DMS153 (cell line): ENCODE results near the gene HAUS5.
A peak's percentile ranks its signal among the peaks of the same experiment; 100 is the strongest.

Experiments used
- DNase-seq: peaks from one replicate; lab custom pipeline; 2025; lab: John Stamatoyannopoulos, UW

Gene HAUS5

DNA sequence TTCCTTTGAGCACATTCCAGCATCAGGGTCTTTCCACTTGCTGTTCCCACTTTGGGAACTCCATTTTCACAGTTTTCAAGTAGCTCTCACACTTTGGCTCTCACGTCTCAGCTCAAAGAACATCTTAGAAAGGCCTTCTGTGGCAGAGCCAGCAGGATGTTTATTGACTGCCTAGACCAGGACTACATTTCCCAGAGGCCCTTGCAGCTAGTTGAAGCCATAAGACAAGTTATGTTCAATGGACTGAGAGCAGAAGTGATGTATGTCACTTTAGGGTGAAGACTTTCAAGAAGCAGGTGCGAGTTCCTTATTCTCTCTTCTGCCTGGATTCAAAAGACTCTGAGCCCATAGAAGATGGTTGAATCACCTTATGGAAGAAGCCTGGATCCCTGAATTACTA is 4.3 kb upstream of the HAUS5 start:
- no peak for DNase-seq

DNA sequence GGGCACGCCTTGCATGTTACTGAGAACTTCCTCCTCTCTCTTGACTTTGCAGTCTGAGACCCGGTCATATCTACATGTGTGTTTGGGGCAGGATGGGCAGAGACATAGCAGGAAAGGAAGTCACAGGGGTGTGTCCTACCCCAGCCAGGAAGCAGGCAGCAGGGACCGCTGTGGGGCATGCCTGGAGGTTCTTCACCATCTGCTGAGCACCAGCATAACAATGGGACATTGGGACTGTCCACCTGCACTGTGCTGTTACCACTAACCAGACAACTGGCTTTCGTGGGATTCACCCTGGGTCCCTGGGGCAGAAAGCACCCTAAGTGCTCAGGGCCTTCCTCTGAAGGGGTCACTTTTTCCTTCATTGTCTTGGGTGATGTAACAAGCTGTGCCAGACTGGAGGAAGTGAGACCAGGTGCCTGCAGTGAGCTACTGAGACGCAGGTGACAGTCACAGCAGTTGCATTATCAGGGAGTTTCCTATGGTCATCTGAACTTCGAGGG is 2.6 kb upstream of the HAUS5 start:
- DNase-seq: no peak

DNA sequence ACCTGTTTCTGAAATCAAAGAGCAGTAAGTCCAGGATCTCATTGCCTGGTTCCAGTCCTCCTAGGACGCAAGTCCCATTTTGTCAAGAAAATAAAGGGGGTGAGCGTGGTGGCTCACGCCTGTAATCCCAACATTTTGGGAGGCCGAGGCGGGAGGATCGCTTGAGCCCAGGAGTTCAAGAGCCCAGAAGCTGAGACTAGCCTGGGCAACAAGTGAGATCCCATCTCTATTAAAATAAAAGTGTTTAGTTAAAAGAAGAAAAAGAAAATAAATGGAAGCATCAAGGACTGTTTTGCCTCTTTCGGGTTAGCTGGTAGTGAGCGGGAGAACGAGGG is 344 bp upstream of the HAUS5 start:
- DNase-seq: no peak

DNA sequence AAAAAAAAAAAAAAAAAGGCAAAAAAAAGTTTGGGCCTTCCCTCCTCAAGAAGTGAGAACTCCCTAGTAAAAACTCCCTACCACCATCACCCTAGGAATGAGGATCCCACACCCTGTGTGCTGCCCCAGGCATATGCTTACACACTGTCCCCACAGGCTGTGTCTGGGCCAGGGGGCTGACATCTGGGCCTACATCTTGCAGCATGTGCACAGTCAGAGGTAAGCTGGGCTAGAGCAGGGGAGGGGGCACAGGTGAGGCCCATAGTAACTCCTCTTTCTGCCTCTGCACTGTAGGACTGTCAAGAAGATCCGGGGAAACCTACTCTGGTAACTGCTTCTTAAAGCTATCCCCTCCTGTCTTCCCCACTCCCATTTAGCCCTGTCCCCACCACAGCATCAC is 1.0 kb downstream of the HAUS5 start:
- no peak for DNase-seq

DNA sequence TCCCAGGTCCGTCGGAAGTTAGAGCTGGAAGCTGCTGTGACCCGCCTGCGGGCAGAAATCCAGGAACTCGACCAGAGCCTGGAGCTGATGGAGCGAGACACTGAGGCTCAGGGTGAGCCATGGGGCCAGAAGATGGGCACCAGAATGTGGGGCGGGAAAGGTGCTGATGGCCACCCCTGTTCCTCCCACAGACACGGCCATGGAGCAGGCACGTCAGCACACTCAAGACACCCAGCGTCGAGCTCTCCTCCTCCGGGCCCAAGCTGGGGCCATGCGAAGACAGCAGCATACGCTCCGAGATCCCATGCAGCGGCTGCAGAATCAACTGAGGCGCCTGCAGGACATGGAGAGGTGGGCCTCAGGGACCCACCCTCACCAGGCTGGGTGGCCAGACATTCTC is 2.5 kb downstream of the HAUS5 start:
- DNase-seq: no peak

DNA sequence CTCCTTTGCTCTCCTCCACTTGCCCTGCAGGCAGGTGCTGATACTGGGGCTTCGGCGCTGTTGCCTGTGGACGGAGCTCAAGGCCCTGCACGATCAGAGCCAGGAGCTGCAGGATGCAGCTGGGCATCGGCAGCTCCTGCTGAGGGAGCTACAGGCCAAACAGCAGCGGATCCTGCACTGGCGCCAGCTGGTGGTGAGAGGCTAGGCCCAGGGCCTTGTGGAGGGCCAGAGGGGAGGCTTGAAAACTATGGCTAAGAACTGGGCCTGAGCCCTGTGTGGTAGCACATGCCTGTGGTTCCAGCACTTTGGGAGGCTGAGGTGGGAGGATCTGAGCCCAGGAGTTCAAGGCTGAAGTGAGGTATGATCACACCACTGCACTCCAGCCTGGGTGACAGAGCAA is 6.3 kb downstream of the HAUS5 start:
- DNase-seq: no peak

DNA sequence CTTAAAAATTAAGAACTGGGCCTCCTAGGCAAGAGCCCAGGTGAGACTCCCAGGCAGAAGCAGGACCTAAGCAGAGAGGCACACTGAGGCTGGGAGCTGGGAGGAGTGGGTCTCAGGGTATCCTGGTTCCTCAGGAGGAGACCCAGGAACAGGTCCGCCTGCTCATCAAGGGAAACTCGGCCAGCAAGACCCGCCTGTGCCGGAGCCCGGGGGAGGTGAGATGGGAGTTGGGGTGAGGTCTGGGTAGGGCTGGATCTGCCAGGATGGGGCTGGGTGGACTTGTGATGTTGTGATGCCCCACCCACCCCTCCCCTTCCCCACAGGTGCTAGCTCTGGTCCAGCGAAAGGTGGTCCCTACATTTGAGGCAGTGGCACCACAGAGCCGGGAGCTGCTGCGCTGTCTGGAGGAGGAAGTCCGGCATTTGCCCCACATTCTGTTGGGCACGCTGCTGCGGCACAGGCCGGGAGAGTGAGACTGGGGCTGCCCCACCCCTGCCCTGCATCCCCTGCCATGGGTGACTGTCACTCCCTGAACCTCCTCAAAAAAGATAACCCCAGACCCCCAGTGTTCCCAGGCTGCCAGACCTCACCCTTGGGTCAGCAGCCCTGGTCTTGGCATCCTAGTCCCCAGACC is 6.9 kb downstream of the HAUS5 start:
- DNase-seq: no peak

- no peak for DNase-seq
Measured at GRCh38 chr19:35620001-35620400, 7.5 kb downstream of the HAUS5 start.

- DNase-seq: no peak
Measured at GRCh38 chr19:35621708-35622107, 9.2 kb downstream of the HAUS5 start.

GRCh38 chr19:35622750-35623149 is 10.2 kb downstream of the HAUS5 start:
- no peak for DNase-seq

GRCh38 chr19:35623327-35624010 is 10.9 kb downstream of the HAUS5 start:
- DNase-seq: no peak

DNA sequence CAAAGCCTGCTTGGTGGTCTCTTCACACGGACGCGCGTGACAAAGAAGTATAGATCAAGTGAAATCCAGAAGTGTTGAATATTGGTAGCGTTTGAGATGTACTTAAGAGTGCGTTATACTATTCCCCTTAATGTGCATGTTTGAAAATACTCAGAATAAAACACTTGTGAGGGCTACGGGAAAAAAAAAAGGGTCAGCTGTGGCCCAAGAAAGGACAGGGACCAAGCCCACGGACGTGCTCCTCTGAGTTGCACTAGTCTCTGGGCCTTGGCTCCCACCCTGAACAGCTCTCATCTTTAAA is 15.7 kb downstream of the HAUS5 start:
- no peak for DNase-seq

- peak; percentile 97 for DNase-seq
Measured at GRCh38 chr19:35628565-35629331, 16.2 kb downstream of the HAUS5 start, which contains the start of gene RBM42. Gene RBM42 (plus strand): TSS chr19:35629036. CDS start chr19:35629154, 118 bp downstream.

DNA sequence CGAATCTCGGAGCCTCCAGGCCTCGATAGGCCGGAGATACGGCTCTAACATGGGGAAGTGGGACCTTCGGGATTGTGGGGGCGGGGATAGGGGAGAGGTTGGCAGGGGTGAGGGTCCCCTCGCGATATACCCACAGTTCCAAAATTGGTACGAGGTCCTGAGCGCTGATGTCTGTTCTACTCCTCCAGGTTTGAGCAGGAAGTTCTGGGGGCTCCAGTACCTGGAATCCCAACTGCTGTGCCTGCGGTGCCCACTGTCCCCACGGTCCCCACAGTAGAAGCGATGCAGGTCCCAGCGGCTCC is 16.7 kb downstream of the HAUS5 start:
- no peak for DNase-seq

DNA sequence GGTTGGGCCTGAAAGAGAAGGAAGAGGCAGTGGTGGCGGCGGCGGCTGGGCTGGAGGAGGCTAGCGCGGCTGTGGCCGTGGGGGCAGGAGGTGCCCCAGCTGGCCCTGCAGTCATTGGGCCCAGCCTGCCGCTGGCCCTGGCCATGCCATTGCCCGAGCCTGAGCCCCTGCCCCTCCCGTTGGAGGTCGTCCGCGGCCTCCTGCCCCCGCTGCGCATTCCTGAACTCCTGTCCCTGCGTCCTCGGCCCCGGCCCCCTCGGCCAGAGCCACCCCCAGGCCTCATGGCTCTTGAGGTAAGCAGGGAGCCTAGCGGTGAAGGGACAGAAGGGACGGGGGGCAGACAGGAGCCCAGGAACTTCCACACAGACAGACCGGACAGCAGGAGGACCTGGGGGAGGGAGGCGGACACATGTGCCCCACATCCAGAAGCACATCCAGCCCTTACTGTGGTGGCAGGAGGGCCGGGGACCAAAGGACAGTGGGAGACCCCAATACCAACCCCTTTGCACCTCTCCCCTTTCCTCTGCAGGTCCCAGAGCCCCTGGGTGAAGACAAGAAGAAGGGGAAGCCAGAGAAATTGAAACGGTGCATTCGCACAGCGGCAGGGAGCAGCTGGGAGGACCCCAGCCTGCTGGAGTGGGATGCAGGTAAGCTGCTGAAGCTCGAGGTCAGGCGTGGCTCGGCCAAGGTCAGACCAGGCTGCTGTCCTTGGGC is 21.3 kb downstream of the HAUS5 start:
- no peak for DNase-seq

DNA sequence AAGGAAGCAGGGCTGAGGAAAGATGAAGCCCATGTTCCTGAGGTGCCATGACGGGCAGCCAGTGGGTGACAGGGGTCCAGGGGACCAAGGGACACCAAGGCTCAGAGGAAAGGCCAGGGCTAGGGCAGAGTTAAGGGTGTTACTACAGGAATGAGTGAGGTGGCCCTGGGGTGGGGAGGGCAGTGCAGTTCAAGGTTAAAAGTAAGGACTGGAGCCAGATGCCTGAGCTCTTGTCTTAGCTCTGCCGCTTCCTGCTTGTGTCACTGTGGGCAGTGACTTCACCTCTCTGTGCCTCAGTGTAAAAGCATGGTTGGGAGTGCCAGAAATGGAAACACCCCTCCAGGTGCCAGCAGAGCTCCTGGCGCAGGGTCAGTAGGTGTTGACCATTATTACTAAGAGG is 24.1 kb downstream of the HAUS5 start:
- DNase-seq: no peak

DNA sequence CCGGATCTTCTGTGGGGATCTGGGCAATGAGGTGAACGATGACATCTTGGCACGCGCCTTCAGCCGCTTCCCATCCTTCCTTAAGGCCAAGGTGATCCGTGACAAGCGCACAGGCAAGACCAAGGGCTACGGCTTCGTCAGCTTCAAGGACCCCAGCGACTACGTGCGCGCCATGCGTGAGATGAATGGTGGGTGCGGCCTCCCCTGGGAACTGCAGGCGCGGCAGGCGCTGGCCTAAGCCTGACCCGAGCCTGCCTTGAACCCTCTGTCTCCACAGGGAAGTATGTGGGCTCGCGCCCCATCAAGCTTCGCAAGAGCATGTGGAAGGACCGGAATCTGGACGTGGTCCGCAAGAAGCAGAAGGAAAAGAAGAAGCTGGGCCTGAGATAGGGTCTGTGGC is 24.6 kb downstream of the HAUS5 start:
- DNase-seq: no peak

DNA sequence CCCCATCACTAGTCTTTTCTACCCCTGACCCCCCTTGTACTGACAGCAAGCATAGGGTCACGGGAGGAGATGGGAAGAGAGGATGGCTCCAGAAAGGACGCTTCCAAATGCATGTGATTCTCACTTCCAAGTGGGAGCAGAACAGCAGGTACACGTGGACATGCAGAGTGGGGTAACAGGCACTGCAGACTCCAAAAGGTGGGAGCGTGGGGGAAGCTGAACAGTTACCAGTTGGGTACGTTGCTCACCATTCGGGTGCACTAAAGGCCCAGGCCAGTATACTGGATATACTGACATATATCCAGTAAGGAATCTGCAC is 26.7 kb downstream of the HAUS5 start:
- no peak for DNase-seq

DNA sequence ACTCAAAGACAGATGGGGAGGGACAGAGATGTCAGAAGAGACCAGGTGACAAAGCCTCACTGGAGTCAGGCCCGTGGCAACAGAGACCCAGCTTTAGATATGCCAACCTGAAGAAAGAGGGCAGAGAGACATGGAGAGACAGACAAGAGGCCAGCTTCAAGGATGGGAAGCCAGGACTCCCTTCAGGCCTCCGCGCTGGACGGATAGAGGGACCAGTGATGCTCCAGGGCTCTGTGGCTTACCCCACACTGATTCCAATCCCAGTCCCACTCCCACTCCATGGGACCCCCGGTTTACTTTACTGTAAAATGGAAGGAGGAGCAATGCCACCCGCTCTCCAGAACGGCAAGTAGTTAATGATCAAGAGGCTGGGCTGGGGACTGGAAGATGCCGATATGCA is 27.3 kb downstream of the HAUS5 start:
- no peak for DNase-seq

DNA sequence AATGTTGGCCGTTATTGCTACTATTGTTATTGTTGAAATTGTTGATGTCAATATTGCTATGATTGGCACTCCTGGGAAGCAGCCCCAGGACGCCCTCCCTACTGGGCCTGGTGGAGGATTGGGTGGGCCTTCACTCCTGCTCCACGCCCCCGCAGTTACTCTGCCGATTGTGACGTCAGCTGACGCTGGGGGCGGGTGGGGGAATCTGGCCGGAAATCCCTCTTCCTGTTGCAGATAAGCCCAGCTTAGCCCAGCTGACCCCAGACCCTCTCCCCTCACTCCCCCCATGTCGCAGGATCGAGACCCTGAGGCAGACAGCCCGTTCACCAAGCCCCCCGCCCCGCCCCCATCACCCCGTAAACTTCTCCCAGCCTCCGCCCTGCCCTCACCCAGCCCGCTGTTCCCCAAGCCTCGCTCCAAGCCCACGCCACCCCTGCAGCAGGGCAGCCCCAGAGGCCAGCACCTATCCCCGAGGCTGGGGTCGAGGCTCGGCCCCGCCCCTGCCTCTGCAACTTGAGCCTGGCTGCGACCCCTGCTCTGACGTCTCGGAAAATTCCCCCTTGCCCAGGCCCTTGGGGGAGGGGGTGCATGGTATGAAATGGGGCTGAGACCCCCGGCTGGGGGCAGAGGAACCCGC is 29.1 kb downstream of the HAUS5 start, which contains the start of gene ETV2:
ETV2 (plus strand) TSS at position 231 of the 637 bp plus-strand sequence. CDS start 716 bp downstream, outside the sequence.
- no peak for DNase-seq

GRCh38 chr19:35642312-35642711 is 29.8 kb downstream of the HAUS5 start:
- DNase-seq: no peak

DNA sequence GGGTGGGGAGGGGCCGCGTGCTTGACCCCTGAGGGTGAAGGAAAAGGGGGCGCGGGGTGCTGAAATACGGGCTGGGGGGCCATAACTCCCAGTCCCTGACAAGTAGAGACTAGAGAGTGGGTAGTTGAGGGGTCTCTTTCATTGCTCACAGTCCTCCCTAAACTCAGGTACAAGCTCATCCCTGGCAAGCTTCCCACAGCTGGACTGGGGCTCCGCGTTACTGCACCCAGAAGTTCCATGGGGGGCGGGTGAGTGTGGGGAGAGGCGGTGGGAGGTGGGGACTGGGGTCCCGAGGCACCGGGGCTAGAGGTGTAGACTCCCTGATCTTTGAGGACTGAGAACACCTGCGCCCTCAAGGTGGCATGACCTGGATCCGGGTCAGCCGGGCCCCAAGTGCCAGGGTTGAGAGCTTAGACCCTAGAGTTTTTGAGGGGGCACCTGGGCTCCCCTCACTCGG is 30.3 kb downstream of the HAUS5 start:
- DNase-seq: no peak
